ENCODE results near the gene SRP14. TPM values are rescaled to one million over a fixed set of nuclear protein-coding genes. Genes with fewer than 3 reads are reported as not detected.
A peak's percentile ranks its signal among the peaks of the same experiment; 100 is the strongest.

SRP14 gene
- total RNA-seq, 1 experiment from 2014 or later, result 274 TPM

DNA sequence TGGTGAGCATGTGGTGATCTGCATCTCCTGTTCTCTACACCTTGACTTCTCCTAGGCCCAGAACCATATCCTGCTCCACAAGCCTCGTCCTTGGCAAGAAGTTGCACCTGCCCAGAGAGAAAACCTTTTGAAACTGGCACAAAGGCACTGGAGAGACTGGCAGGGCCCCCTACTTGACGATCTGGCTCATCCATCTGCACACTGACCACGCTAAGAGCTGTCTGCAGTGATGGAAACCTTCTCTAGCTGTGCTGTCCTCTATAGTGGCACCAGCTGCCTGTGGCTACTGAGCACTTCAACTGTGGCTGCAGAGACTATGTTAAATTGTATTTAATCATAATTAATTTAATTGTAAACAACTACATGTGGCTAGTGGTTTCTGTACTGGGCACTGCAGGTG lies 26.2 kb upstream of the SRP14 start:
- H3K4me1 ChIP-seq (ENCODE audit: insufficient read depth, low read length, poor library complexity, severe bottlenecking), result peaks cover 18% of the 10 kb centered on the region
- no TSS peak for BruUV-seq (replicated peaks)
- H3K4me3 ChIP-seq (ENCODE audit: low read depth, low read length, poor library complexity, severe bottlenecking), result no peak overlapping the region
- H3K27ac ChIP-seq (ENCODE audit: low read depth, low read length, poor library complexity, severe bottlenecking), result no peak overlapping the region
- no peak for DNase-seq (ENCODE audit: low spot score)
- intact Hi-C loops (cut with micrococcal nuclease; ENCODE audit: unreplicated experiment), result no loop called here
- POLR2A ChIA-PET (ENCODE audit: low non-redundant PET), result no interaction called here
- no peaks in the 10 kb centered on the region for H3K36me3 ChIP-seq (ENCODE audit: insufficient read depth, low read length, poor library complexity, severe bottlenecking)
- no peaks in the 10 kb centered on the region for H3K27me3 ChIP-seq (replicated peaks; ENCODE audit: insufficient read depth, low read depth, low read length, poor library complexity)
- CTCF ChIA-PET, result no interaction called here
- TF ChIP-seq, protein P1, sequence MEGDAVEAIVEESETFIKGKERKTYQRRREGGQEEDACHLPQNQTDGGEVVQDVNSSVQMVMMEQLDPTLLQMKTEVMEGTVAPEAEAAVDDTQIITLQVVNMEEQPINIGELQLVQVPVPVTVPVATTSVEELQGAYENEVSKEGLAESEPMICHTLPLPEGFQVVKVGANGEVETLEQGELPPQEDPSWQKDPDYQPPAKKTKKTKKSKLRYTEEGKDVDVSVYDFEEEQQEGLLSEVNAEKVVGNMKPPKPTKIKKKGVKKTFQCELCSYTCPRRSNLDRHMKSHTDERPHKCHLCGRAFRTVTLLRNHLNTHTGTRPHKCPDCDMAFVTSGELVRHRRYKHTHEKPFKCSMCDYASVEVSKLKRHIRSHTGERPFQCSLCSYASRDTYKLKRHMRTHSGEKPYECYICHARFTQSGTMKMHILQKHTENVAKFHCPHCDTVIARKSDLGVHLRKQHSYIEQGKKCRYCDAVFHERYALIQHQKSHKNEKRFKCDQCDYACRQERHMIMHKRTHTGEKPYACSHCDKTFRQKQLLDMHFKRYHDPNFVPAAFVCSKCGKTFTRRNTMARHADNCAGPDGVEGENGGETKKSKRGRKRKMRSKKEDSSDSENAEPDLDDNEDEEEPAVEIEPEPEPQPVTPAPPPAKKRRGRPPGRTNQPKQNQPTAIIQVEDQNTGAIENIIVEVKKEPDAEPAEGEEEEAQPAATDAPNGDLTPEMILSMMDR (conservative IDR thresholded peaks at IDR 0.05; ENCODE audit: low read depth, low read length), result no peak
- TF ChIP-seq EZH2 (IDR thresholded peaks at IDR 0.05; ENCODE audit: borderline replicate concordance, low read depth, low read length, poor library complexity, severe bottlenecking), result no peak
- no peaks in the 10 kb centered on the region for H3K9me3 ChIP-seq (ENCODE audit: low read depth, low read length, poor library complexity, severe bottlenecking)

DNA sequence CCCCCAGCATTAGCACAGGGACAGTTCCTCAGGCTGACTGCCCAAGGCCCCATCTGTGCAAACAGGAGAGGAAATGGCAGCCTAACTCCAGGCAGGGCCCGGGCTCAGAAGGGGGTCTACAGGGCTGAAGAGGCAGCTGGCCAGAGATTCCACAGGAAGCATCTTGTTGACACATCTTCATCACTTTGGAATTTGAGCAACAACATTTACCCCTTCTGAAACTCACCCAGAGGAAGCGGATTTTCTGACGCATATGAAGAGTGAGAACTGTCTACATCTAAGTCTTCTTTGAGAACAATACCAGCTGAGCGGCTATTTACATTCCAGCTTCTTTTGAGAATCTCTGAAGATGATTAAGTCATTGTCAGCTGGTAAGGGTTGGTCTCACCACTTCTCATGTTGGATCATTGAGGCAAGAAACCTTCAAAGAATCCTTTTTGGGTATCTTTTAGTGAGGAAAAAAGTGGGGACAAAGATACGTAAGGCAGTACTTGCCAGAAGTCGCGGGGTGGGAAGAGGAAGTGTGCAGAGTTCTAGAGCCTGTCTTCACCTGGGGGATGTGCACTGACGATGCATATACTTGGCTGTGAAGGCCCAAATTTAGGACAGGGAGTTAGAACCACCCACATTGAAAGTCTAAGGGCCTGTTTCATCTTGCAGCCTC lies 25.4 kb upstream of the SRP14 start:
- intact Hi-C loops (cut with micrococcal nuclease; ENCODE audit: unreplicated experiment), result no loop called here
- POLR2A ChIA-PET (ENCODE audit: low non-redundant PET), result no interaction called here
- Histone ChIP-seq H3K27ac (ENCODE audit: low read depth, low read length, poor library complexity, severe bottlenecking) (peak overlapping the region; percentile 12), H3K4me1 (ENCODE audit: insufficient read depth, low read length, poor library complexity, severe bottlenecking) (peaks cover 10% of the 10 kb centered on the region), H3K27me3 (replicated peaks; ENCODE audit: insufficient read depth, low read depth, low read length, poor library complexity) (no peaks in the 10 kb centered on the region), H3K9me3 (ENCODE audit: low read depth, low read length, poor library complexity, severe bottlenecking) (no peaks in the 10 kb centered on the region), H3K36me3 (ENCODE audit: insufficient read depth, low read length, poor library complexity, severe bottlenecking) (no peaks in the 10 kb centered on the region), H3K4me3 (ENCODE audit: low read depth, low read length, poor library complexity, severe bottlenecking) (no peak overlapping the region)
- BruUV-seq (replicated peaks), result no TSS peak
- DNase-seq (ENCODE audit: low spot score), result peak; percentile 69
- TF ChIP-seq EZH2 (IDR thresholded peaks at IDR 0.05; ENCODE audit: borderline replicate concordance, low read depth, low read length, poor library complexity, severe bottlenecking), result no peak
- TF ChIP-seq, protein P1 (conservative IDR thresholded peaks at IDR 0.05; ENCODE audit: low read depth, low read length), result no peak
- CTCF ChIA-PET, result no interaction called here

DNA sequence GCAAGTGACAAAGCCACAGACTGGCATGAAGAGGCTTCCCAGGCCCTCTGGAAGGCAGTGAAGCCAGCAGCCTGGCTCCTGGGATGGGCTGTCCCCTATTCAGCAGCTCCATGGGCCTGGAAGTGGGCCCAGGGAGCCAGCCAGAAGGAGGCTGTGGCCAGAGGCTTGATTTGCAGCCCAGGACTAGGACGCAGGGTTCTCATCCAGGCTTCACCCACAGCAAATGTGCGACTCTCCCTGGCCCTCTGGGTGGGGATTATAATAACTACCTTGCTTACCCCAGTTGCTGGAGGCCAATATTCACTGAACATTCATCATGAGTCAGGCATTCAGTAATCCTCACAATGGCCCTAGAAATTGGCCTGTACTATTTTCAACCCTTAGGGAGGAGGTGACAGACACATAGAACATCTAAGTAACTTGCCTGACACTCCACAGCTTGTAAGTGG lies 24.6 kb upstream of the SRP14 start:
- TF ChIP-seq EZH2 (IDR thresholded peaks at IDR 0.05; ENCODE audit: borderline replicate concordance, low read depth, low read length, poor library complexity, severe bottlenecking), result no peak
- TF ChIP-seq, protein P1 (conservative IDR thresholded peaks at IDR 0.05; ENCODE audit: low read depth, low read length), result no peak
- Histone ChIP-seq H3K9me3 (ENCODE audit: low read depth, low read length, poor library complexity, severe bottlenecking) (no peaks in the 10 kb centered on the region), H3K36me3 (ENCODE audit: insufficient read depth, low read length, poor library complexity, severe bottlenecking) (no peaks in the 10 kb centered on the region), H3K27me3 (replicated peaks; ENCODE audit: insufficient read depth, low read depth, low read length, poor library complexity) (no peaks in the 10 kb centered on the region), H3K4me1 (ENCODE audit: insufficient read depth, low read length, poor library complexity, severe bottlenecking) (peaks cover 6% of the 10 kb centered on the region), H3K27ac (ENCODE audit: low read depth, low read length, poor library complexity, severe bottlenecking) (no peak overlapping the region), H3K4me3 (ENCODE audit: low read depth, low read length, poor library complexity, severe bottlenecking) (no peak overlapping the region)
- no TSS peak for BruUV-seq (replicated peaks)
- ChIA-PET CTCF (no interaction called here), POLR2A (ENCODE audit: low non-redundant PET) (no interaction called here)
- DNase-seq (ENCODE audit: low spot score), result no peak
- intact Hi-C loops (cut with micrococcal nuclease; ENCODE audit: unreplicated experiment), result no loop called here

Data from A673 (cell line).